BLaER1 treated with 17β-estradiol and CSF1 and Interleukin-3, amounts not matched to agents 10 nM and 100 nM (cell line): ENCODE results near the gene CPE.
A peak's percentile ranks its signal among the peaks of the same experiment; 100 is the strongest.

ENCODE experiments used
- H3K27ac ChIP-seq, 11 experiments: shearing (Covaris generic); formaldehyde crosslinking; 2 replicates each; pipeline ENCODE4 v1.8.1; 2022
- H3K27me3 ChIP-seq, 11 experiments: shearing (Covaris generic); formaldehyde crosslinking; 2 replicates each; pipeline ENCODE4 v1.8.1; 2022
- H3K36me3 ChIP-seq, 11 experiments: shearing (Covaris generic); formaldehyde crosslinking; 2 replicates each; pipeline ENCODE4 v1.8.1; 2022
- H3K4me1 ChIP-seq, 10 experiments: shearing (Covaris generic); formaldehyde crosslinking; 2 replicates each; pipeline ENCODE4 v1.8.1; 2022
- H3K4me2 ChIP-seq, 11 experiments: shearing (Covaris generic); formaldehyde crosslinking; 2 replicates each; pipeline ENCODE4 v1.8.1; 2022
- H3K4me3 ChIP-seq, 10 experiments: shearing (Covaris generic); formaldehyde crosslinking; 2 replicates each; pipeline ENCODE4 v1.8.1; 2022
- H3K9ac ChIP-seq, 11 experiments: shearing (Covaris generic); formaldehyde crosslinking; 2 replicates each; pipeline ENCODE4 v1.8.1; 2022
- H3K9me3 ChIP-seq, 11 experiments: shearing (Covaris generic); formaldehyde crosslinking; replicated peaks in 1 of 11; 2 replicates each; pipeline ENCODE4 v1.8.1; 2022
- H4K20me1 ChIP-seq, 11 experiments: shearing (Covaris generic); formaldehyde crosslinking; 2 replicates each; pipeline ENCODE4 v1.8.1; 2022
- Cebpa-rat ChIP-seq, 11 experiments: shearing (Covaris generic); IDR thresholded peaks; 2 replicates each; pipeline ENCODE4 v1.8.1; 2022

CPE gene

GRCh38 chr4:165360985-165361670, 17.7 kb upstream of the CPE start:
- Histone ChIP-seq H3K9me3 (no peaks in the 10 kb centered on the region), H3K4me2 (peak overlapping the region in 5 of 11 experiments; percentile 2 to 84 (median 73); a peak in 8 of 22 replicates), H4K20me1 (no peaks in the 10 kb centered on the region), H3K9ac (no peak overlapping the region), H3K4me1 (peaks cover 0 to 84% (median 20%) of the 10 kb centered on the region in 10 experiments; a peak in 14 of 20 replicates), H3K27ac (peak overlapping the region in 2 of 11 experiments; percentile 68 to 81; a peak in 2 of 22 replicates), H3K27me3 (no peaks in the 10 kb centered on the region), H3K4me3 (no peak overlapping the region), H3K36me3 (no peaks in the 10 kb centered on the region)
- no peak for TF ChIP-seq Cebpa-rat (IDR thresholded peaks at IDR 0.05)

GRCh38 chr4:165361810-165362209, 17.0 kb upstream of the CPE start:
- no peak for TF ChIP-seq Cebpa-rat (IDR thresholded peaks at IDR 0.05)
- H3K27ac ChIP-seq, result peak overlapping the region in 1 of 11 experiments; percentile 81; a peak in 1 of 22 replicates
- no peak overlapping the region for H3K9ac ChIP-seq
- peak overlapping the region in 3 of 11 experiments; percentile 9 to 84 (median 82); a peak in 4 of 22 replicates for H3K4me2 ChIP-seq
- peaks cover 0 to 81% (median 20%) of the 10 kb centered on the region in 10 experiments; a peak in 14 of 20 replicates for H3K4me1 ChIP-seq
- H3K9me3 ChIP-seq, result no peaks in the 10 kb centered on the region
- H3K36me3 ChIP-seq, result no peaks in the 10 kb centered on the region
- no peaks in the 10 kb centered on the region for H4K20me1 ChIP-seq
- H3K27me3 ChIP-seq, result no peaks in the 10 kb centered on the region
- H3K4me3 ChIP-seq, result no peak overlapping the region

- no peaks in the 10 kb centered on the region for H3K27me3 ChIP-seq
- no peaks in the 10 kb centered on the region for H3K36me3 ChIP-seq
- peaks cover 0 to 57% (median 9%) of the 10 kb centered on the region in 10 experiments; a peak in 14 of 20 replicates for H3K4me1 ChIP-seq
- H4K20me1 ChIP-seq, result no peaks in the 10 kb centered on the region
- peak overlapping the region in 4 of 11 experiments; percentile 15 to 73 (median 32); a peak in 7 of 22 replicates for H3K4me2 ChIP-seq
- no peak overlapping the region for H3K27ac ChIP-seq
- H3K4me3 ChIP-seq, result no peak overlapping the region
- no peak for TF ChIP-seq Cebpa-rat (IDR thresholded peaks at IDR 0.05)
- H3K9ac ChIP-seq, result no peak overlapping the region
- no peaks in the 10 kb centered on the region for H3K9me3 ChIP-seq
Measured at GRCh38 chr4:165364452-165365080, 14.2 kb upstream of the CPE start.

GRCh38 chr4:165367040-165367439, 11.8 kb upstream of the CPE start:
- Histone ChIP-seq H4K20me1 (no peaks in the 10 kb centered on the region), H3K27me3 (no peaks in the 10 kb centered on the region), H3K9me3 (no peaks in the 10 kb centered on the region), H3K9ac (no peak overlapping the region), H3K27ac (no peak overlapping the region), H3K4me2 (no peak overlapping the region), H3K4me3 (no peak overlapping the region), H3K4me1 (peaks cover 0 to 33% (median 0%) of the 10 kb centered on the region in 10 experiments; a peak in 6 of 20 replicates), H3K36me3 (no peaks in the 10 kb centered on the region)
- no peak for TF ChIP-seq Cebpa-rat (IDR thresholded peaks at IDR 0.05)

- H4K20me1 ChIP-seq, result no peaks in the 10 kb centered on the region
- no peaks in the 10 kb centered on the region for H3K9me3 ChIP-seq
- no peaks in the 10 kb centered on the region for H3K36me3 ChIP-seq
- no peak overlapping the region for H3K4me3 ChIP-seq
- TF ChIP-seq Cebpa-rat (IDR thresholded peaks at IDR 0.05), result no peak
- no peaks in the 10 kb centered on the region for H3K27me3 ChIP-seq
- no peak overlapping the region for H3K4me2 ChIP-seq
- H3K4me1 ChIP-seq, result peaks cover 0 to 26% (median 0%) of the 10 kb centered on the region in 10 experiments; a peak in 6 of 20 replicates
- H3K9ac ChIP-seq, result no peak overlapping the region
- H3K27ac ChIP-seq, result no peak overlapping the region
Measured at GRCh38 chr4:165368114-165368513, 10.7 kb upstream of the CPE start.

- Histone ChIP-seq H3K9me3 (no peaks in the 10 kb centered on the region), H3K36me3 (no peaks in the 10 kb centered on the region), H3K4me2 (no peak overlapping the region), H3K27ac (no peak overlapping the region), H3K27me3 (no peaks in the 10 kb centered on the region), H3K9ac (no peak overlapping the region), H4K20me1 (no peaks in the 10 kb centered on the region), H3K4me3 (no peak overlapping the region), H3K4me1 (peaks cover 0 to 26% (median 0%) of the 10 kb centered on the region in 10 experiments; a peak in 6 of 20 replicates)
- no peak for TF ChIP-seq Cebpa-rat (IDR thresholded peaks at IDR 0.05)
Measured at GRCh38 chr4:165368567-165368966, 10.2 kb upstream of the CPE start.

- no peak for TF ChIP-seq Cebpa-rat (IDR thresholded peaks at IDR 0.05)
- Histone ChIP-seq H4K20me1 (no peaks in the 10 kb centered on the region), H3K4me3 (no peak overlapping the region), H3K4me1 (peaks cover 0 to 17% (median 0%) of the 10 kb centered on the region in 10 experiments; a peak in 6 of 20 replicates), H3K36me3 (no peaks in the 10 kb centered on the region), H3K9me3 (peaks cover 0 to 8% (median 0%) of the 10 kb centered on the region in 11 experiments; a peak in 2 of 22 replicates), H3K27me3 (no peaks in the 10 kb centered on the region), H3K4me2 (no peak overlapping the region), H3K27ac (no peak overlapping the region), H3K9ac (no peak overlapping the region)
Measured at GRCh38 chr4:165369522-165369921, 9.3 kb upstream of the CPE start.

GRCh38 chr4:165370530-165370929, 8.3 kb upstream of the CPE start:
- H3K4me3 ChIP-seq, result no peak overlapping the region
- H3K9ac ChIP-seq, result no peak overlapping the region
- no peak overlapping the region for H3K27ac ChIP-seq
- peaks cover 0 to 7% (median 3%) of the 10 kb centered on the region in 10 experiments; a peak in 9 of 20 replicates for H3K4me1 ChIP-seq
- H3K27me3 ChIP-seq, result no peaks in the 10 kb centered on the region
- peaks cover 0 to 11% (median 0%) of the 10 kb centered on the region in 11 experiments; a peak in 4 of 22 replicates for H3K9me3 ChIP-seq
- no peaks in the 10 kb centered on the region for H3K36me3 ChIP-seq
- no peak for TF ChIP-seq Cebpa-rat (IDR thresholded peaks at IDR 0.05)
- no peaks in the 10 kb centered on the region for H4K20me1 ChIP-seq
- H3K4me2 ChIP-seq, result no peak overlapping the region

- Histone ChIP-seq H4K20me1 (no peaks in the 10 kb centered on the region), H3K27ac (no peak overlapping the region), H3K4me1 (peaks cover 0 to 8% (median 0%) of the 10 kb centered on the region in 10 experiments; a peak in 5 of 20 replicates), H3K4me3 (no peak overlapping the region), H3K4me2 (peak overlapping the region in 6 of 11 experiments; percentile 10 to 35 (median 22); a peak in 6 of 22 replicates), H3K36me3 (no peaks in the 10 kb centered on the region), H3K9ac (no peak overlapping the region), H3K9me3 (peaks cover 9 to 27% (median 12%) of the 10 kb centered on the region in 11 experiments), H3K27me3 (no peaks in the 10 kb centered on the region)
- no peak for TF ChIP-seq Cebpa-rat (IDR thresholded peaks at IDR 0.05)
Measured at GRCh38 chr4:165375465-165375864, 3.3 kb upstream of the CPE start.
